SK-N-SH (cell line): ENCODE data around the gene CIPC. TPM values are rescaled to one million over a fixed set of nuclear protein-coding genes. Genes with fewer than 3 reads are reported as not detected.

ENCODE experiments used
- CTCF ChIA-PET: fragments of 300-600, 350-600 bp; formaldehyde crosslinking; extraction: SDS; loops from one replicate; lab custom pipeline; 2021; lab: Yijun Ruan, JAX
- POLR2A ChIA-PET: fragments of 350-600 bp; sonication (Branson Sonifier 250); formaldehyde crosslinking; extraction: SDS; loops from one replicate; lab custom pipeline; 2020; ENCODE audit warnings: antibody characterized with exemption, inconsistent platforms; lab: Yijun Ruan, JAX
- DNase-seq: peaks from one replicate; pipeline ENCODE4 v3.0.0; 2012
- H2AFZ ChIP-seq: fragments of 200-600 bp; sonication (generic); 2 replicates; pipeline ENCODE4 v1.8.1; 2016; ENCODE audit warnings: antibody characterized with exemption, mild to moderate bottlenecking, low read depth
- H3F3A ChIP-seq: fragments of 200-600 bp; sonication (generic); replicated peaks from 2 replicates; pipeline ENCODE3; 2016; ENCODE audit warnings: antibody characterized with exemption, mild to moderate bottlenecking; ENCODE audit not compliant: insufficient read depth
- H3K27ac ChIP-seq, 2 experiments: fragments of 200-500 bp in 1 of 2; fragments of 200-600 bp in 1 of 2; sonication (Bioruptor generic) in 1 of 2; sonication (generic), shearing (Covaris generic) in 1 of 2; 2 replicates each; pipeline versions ENCODE4 v1.5.1 to v1.6.1; 2014 to 2016; ENCODE audit warnings: low read depth in 2 of 2, inconsistent platforms in 1 of 2, low read length in 1 of 2, mild to moderate bottlenecking in 1 of 2, mixed read lengths in 1 of 2
- H3K27me3 ChIP-seq: fragments of 200-600 bp; sonication (generic), shearing (Covaris generic); 2 replicates; pipeline ENCODE4 v1.6.1; 2016; ENCODE audit warnings: mixed run types; ENCODE audit not compliant: insufficient read depth
- H3K36me3 ChIP-seq, 2 experiments: fragments of 200-500 bp in 1 of 2; fragments of 200-600 bp in 1 of 2; sonication (Bioruptor generic) in 1 of 2; sonication (generic) in 1 of 2; replicated peaks in 1 of 2; 2 replicates each; pipeline versions ENCODE3 to v1.5.1; 2014 to 2016; ENCODE audit warnings: low read length in 1 of 2, mild to moderate bottlenecking in 1 of 2; ENCODE audit not compliant: insufficient read depth in 2 of 2, control insufficient read depth in 1 of 2
- H3K4me1 ChIP-seq, 2 experiments: fragments of 200-500 bp in 1 of 2; fragments of 200-600 bp in 1 of 2; sonication (Bioruptor generic) in 1 of 2; sonication (generic), shearing (Covaris generic) in 1 of 2; 2 replicates each; pipeline versions ENCODE4 v1.5.1 to v1.6.1; 2014 to 2016; ENCODE audit warnings: low read depth in 1 of 2, low read length in 1 of 2, mixed run types in 1 of 2; ENCODE audit not compliant: insufficient read depth in 2 of 2, control insufficient read depth in 1 of 2
- H3K4me2 ChIP-seq: fragments of 200-600 bp; sonication (generic), shearing (Covaris generic); 2 replicates; pipeline ENCODE4 v1.6.1; 2017; ENCODE audit warnings: mixed run types
- H3K4me3 ChIP-seq, 2 experiments: fragments of 200-500 bp in 1 of 2; fragments of 200-600 bp in 1 of 2; sonication (Bioruptor generic) in 1 of 2; sonication (generic), shearing (Covaris generic) in 1 of 2; 2 replicates each; pipeline versions ENCODE4 v1.5.1 to v1.8.1; 2014 to 2016; ENCODE audit warnings: low read depth in 2 of 2, inconsistent platforms in 1 of 2, low read length in 1 of 2, mild to moderate bottlenecking in 1 of 2, mixed read lengths in 1 of 2, moderate library complexity in 1 of 2
- H3K79me2 ChIP-seq: fragments of 200-600 bp; sonication (generic); 2 replicates; pipeline ENCODE4 v1.8.1; 2017; ENCODE audit warnings: mild to moderate bottlenecking; ENCODE audit not compliant: insufficient read depth
- H3K9ac ChIP-seq: fragments of 200-600 bp; sonication (generic); 2 replicates; pipeline ENCODE4 v1.6.1; 2017; ENCODE audit warnings: mixed run types
- H3K9me2 ChIP-seq: fragments of 200-600 bp; sonication (generic); 2 replicates; pipeline ENCODE4 v1.6.1; 2017; ENCODE audit warnings: mixed run types
- H3K9me3 ChIP-seq: fragments of 200-600 bp; sonication (generic); 2 replicates; pipeline ENCODE4 v1.6.1; 2017; ENCODE audit warnings: mixed run types, mild to moderate bottlenecking, moderate library complexity
- H4K20me1 ChIP-seq: fragments of 200-600 bp; sonication (generic); 2 replicates; pipeline ENCODE4 v1.6.1; 2017; ENCODE audit warnings: mild to moderate bottlenecking, mixed run types; ENCODE audit not compliant: insufficient read depth
- EZH2phosphoT487 ChIP-seq: fragments of 200-600 bp; sonication (generic); IDR thresholded peaks from 2 replicates; pipeline ENCODE4 v1.6.1; 2017; ENCODE audit warnings: low read depth, mixed run types, mild to moderate bottlenecking, antibody characterized with exemption, moderate library complexity, borderline replicate concordance
- FOSL2 ChIP-seq: IDR thresholded peaks from 2 replicates; pipeline ENCODE4 v1.4.0; 2012; ENCODE audit warnings: low read depth, mild to moderate bottlenecking, moderate library complexity, borderline replicate concordance
- FOXJ3 ChIP-seq: sonication (generic); formaldehyde crosslinking; IDR thresholded peaks from 2 replicates; pipeline ENCODE4 v1.5.1; 2020; ENCODE audit warnings: mild to moderate bottlenecking, missing genetic modification reagents
- GATA2 ChIP-seq: sonication (generic); formaldehyde crosslinking; IDR thresholded peaks from 2 replicates; pipeline ENCODE4 v1.5.0; 2020; ENCODE audit warnings: mild to moderate bottlenecking, missing genetic modification reagents
- MXI1 ChIP-seq: IDR thresholded peaks from 2 replicates; pipeline ENCODE4 v1.6.1; 2012; ENCODE audit warnings: mild to moderate bottlenecking, low read depth, low read length, improper control_type of control experiment
- NFIC ChIP-seq: IDR thresholded peaks from 2 replicates; pipeline ENCODE4 v1.4.0; 2012; ENCODE audit warnings: borderline replicate concordance
- NRF1 ChIP-seq: IDR thresholded peaks from 2 replicates; pipeline ENCODE4 v1.6.1; 2012; ENCODE audit warnings: low read depth, mild to moderate bottlenecking, low read length
- RCOR1 ChIP-seq: fragments of 150-350 bp; IDR thresholded peaks from 2 replicates; pipeline ENCODE4 v1.6.1; 2017; ENCODE audit warnings: antibody characterized with exemption, low read length
- REST ChIP-seq: IDR thresholded peaks from 2 replicates; pipeline ENCODE4 v1.6.1; 2012; ENCODE audit warnings: mild to moderate bottlenecking, low read depth, low read length, moderate library complexity
- RFX5 ChIP-seq: IDR thresholded peaks from 2 replicates; pipeline ENCODE4 v1.6.1; 2012; ENCODE audit warnings: mild to moderate bottlenecking, improper control_type of control experiment, low read length
- RXRA ChIP-seq: IDR thresholded peaks from 2 replicates; pipeline ENCODE4 v1.4.0; 2012; ENCODE audit warnings: low read depth, mild to moderate bottlenecking, borderline replicate concordance
- TAF1 ChIP-seq: IDR thresholded peaks from 2 replicates; pipeline ENCODE4 v1.6.1; 2012; ENCODE audit warnings: low read depth, mild to moderate bottlenecking, low read length, moderate library complexity, borderline replicate concordance
- USF2 ChIP-seq: fragments of 150-350 bp; IDR thresholded peaks from 2 replicates; pipeline ENCODE4 v1.6.1; 2017; ENCODE audit warnings: antibody characterized with exemption, low read length, low read depth, borderline replicate concordance
- YY1 ChIP-seq: IDR thresholded peaks from 2 replicates; pipeline ENCODE4 v1.4.0; 2012; ENCODE audit warnings: low read depth, mild to moderate bottlenecking
- WGBS: methylation state at CpG from one replicate; pipeline ENCODE4 v1.1.6; 2017; ENCODE audit warnings: low lambda C conversion rate; 5-methylcytosine and 5-hydroxymethylcytosine counted together
- polyA plus RNA-seq, 3 experiments: library from polyadenylated mRNA; depleted of rRNA; stranded (reverse); fragments of >200 nt; gene quantifications; 2 replicates each; pipeline ENCODE4 v1.2.3, GENCODE V29; 2012
- TF ChIP-seq, protein P1 (sequence below): IDR thresholded peaks from 2 replicates; pipeline ENCODE4 v1.4.0; 2012; ENCODE audit warnings: low read depth, borderline replicate concordance

The CIPC gene
- polyA plus RNA-seq, 1 of the 3 experiments (the other 2 are of a cell fraction) = 6.5 TPM

DNA sequence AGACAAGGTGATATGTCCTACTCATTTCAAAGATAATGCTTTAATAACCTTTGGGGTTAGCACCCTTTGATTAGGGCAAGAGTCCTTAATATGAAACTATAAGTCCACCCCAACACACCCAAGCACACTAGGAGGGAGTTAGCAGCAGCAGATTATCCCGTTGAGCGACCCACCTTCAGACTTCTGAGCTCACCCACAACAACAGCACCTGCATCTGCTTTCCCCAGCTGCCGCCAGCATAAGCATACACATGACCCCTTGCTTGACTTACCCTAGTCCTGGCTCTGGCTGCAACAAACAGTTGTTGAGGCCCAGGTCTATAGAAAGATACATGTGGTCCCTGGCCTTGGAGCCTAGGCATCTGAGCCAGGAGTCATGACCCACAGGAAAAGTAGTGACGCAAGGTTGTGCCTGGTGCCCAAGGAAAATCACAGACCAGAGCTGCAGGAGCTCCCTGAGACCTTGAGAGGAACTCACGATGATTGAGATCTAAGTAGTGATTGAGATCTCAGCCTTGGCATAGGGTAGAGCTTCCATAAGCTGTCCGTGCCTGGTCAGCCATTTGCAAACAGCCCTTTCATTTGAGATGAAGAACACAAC lies 24.6 kb downstream of the CIPC start:
- no peak overlapping the region for H3K27ac ChIP-seq
- no peak for TF ChIP-seq RFX5
- TF ChIP-seq REST = no peak
- no peak for TF ChIP-seq EZH2phosphoT487
- TF ChIP-seq YY1 = no peak
- no peak for TF ChIP-seq USF2
- TF ChIP-seq FOSL2 = no peak
- no peak for TF ChIP-seq RCOR1
- no peak for TF ChIP-seq NRF1
- TF ChIP-seq, protein P1, sequence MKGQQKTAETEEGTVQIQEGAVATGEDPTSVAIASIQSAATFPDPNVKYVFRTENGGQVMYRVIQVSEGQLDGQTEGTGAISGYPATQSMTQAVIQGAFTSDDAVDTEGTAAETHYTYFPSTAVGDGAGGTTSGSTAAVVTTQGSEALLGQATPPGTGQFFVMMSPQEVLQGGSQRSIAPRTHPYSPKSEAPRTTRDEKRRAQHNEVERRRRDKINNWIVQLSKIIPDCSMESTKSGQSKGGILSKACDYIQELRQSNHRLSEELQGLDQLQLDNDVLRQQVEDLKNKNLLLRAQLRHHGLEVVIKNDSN = no peak
- TF ChIP-seq NFIC = no peak
- TF ChIP-seq TAF1 = no peak
- no peak for TF ChIP-seq FOXJ3 (CRISPR knock-in tag)
- TF ChIP-seq RXRA = no peak
- TF ChIP-seq MXI1 = no peak
- TF ChIP-seq GATA2 (CRISPR knock-in tag) = no peak
- H4K20me1 ChIP-seq = no peaks in the 10 kb centered on the region
- H3K9me2 ChIP-seq = no peaks in the 10 kb centered on the region
- no peaks in the 10 kb centered on the region for H3K79me2 ChIP-seq
- H3F3A ChIP-seq = no peaks in the 10 kb centered on the region
- 87% methylated on average over 5 of the region's 6 CpGs for WGBS
- no peak for DNase-seq
- H3K9ac ChIP-seq = no peak overlapping the region
- no peak overlapping the region for H3K4me2 ChIP-seq
- H2AFZ ChIP-seq = no peak overlapping the region
- peaks cover 0 to 5% of the 10 kb centered on the region in 2 experiments for H3K36me3 ChIP-seq
- no peak overlapping the region for H3K4me3 ChIP-seq
- ChIA-PET POLR2A (interaction anchor here (1.4 kb wide), 1 partner anchor 9 kb away, joined by 4 read pairs; no protein-coding TSS in a partner anchor), CTCF (interaction anchor here (1.6 to 10.4 kb wide), 7 partner anchors 9 to 29 kb away, joined by 10 to 129 read pairs (median 12); partner anchors contain the start of gene ZDHHC22)
- no peaks in the 10 kb centered on the region for H3K27me3 ChIP-seq
- no peaks in the 10 kb centered on the region for H3K9me3 ChIP-seq
- peaks cover 0 to 20% of the 10 kb centered on the region in 2 experiments; a peak in 1 of 4 replicates for H3K4me1 ChIP-seq
